Measurements from ENCODE around the gene IGSF22. TPM values are rescaled to one million over a fixed set of nuclear protein-coding genes. Genes with fewer than 3 reads are reported as not detected.

IGSF22 gene
- polyA plus RNA-seq, 1 donor (not counting 4 experiments of a cell fraction or from before 2014, with no cell fraction given): 0.01 TPM

- DNase-seq (ENCODE audit: low read depth, low spot score) (no peak), FAIRE-seq (peak; percentile 5)
- Histone ChIP-seq H3K4me1 (ENCODE audit: control insufficient read depth, extremely low read depth, insufficient read depth, low read length) (peaks cover 4% of the 10 kb centered on the region), H3K27me3 (ENCODE audit: control insufficient read depth, extremely low read depth, insufficient read depth, low read length) (no peaks in the 10 kb centered on the region), H4K20me1 (ENCODE audit: control insufficient read depth, extremely low read depth, insufficient read depth, low read length) (no peaks in the 10 kb centered on the region), H3K4me2 (ENCODE audit: control insufficient read depth, extremely low read depth, insufficient read depth, low read depth, low read length) (no peak overlapping the region), H3K9me1 (ENCODE audit: control insufficient read depth, extremely low read depth, insufficient read depth, low read length) (no peaks in the 10 kb centered on the region), H2AFZ (ENCODE audit: control insufficient read depth, low read length) (no peak overlapping the region), H3K9me3 (ENCODE audit: control insufficient read depth, low read depth, low read length) (no peaks in the 10 kb centered on the region), H3K36me3 (ENCODE audit: control insufficient read depth in 2 of 2, extremely low read depth in 1 of 2, insufficient read depth in 2 of 2, low read length in 2 of 2) (no peaks in the 10 kb centered on the region), H3K4me3 (ENCODE audit: control insufficient read depth in 2 of 3, extremely low read depth in 1 of 3, insufficient read depth in 2 of 3, low read depth in 1 of 3, low read length in 3 of 3) (no peak overlapping the region), H3K9ac (ENCODE audit: control insufficient read depth, extremely low read depth, insufficient read depth, low read length) (no peak overlapping the region), H3K27ac (ENCODE audit: control insufficient read depth, insufficient read depth, low read length) (no peak overlapping the region), H3K79me2 (ENCODE audit: control insufficient read depth, insufficient read depth, low read length) (no peaks in the 10 kb centered on the region)
- TF ChIP-seq CTCF (optimal IDR thresholded peaks at IDR 0.05 in 1 of 3, IDR thresholded peaks at IDR 0.05 in 1 of 3, conservative IDR thresholded peaks at IDR 0.05 in 1 of 3; ENCODE audit: extremely low read depth in 1 of 3, insufficient read depth in 2 of 3, low read length in 3 of 3): peak; percentile 78 to 89 (median 87)
- no peak for TF ChIP-seq EZH2 (IDR thresholded peaks at IDR 0.05; ENCODE audit: low read length)
- dilution Hi-C loops (cut with MboI; ENCODE audit: extremely low pct_ligation_motif_present, low sequenced_read_pairs): no loop called here
These were observed 1.7 kb upstream of the IGSF22 start for GRCh38 chr11:18727479-18728236.

- DNase-seq (ENCODE audit: low read depth, low spot score) (no peak), FAIRE-seq (no peak)
- Histone ChIP-seq H2AFZ (ENCODE audit: control insufficient read depth, low read length) (no peak overlapping the region), H3K27me3 (ENCODE audit: control insufficient read depth, extremely low read depth, insufficient read depth, low read length) (no peaks in the 10 kb centered on the region), H3K4me1 (ENCODE audit: control insufficient read depth, extremely low read depth, insufficient read depth, low read length) (peaks cover 23% of the 10 kb centered on the region), H3K9me3 (ENCODE audit: control insufficient read depth, low read depth, low read length) (no peaks in the 10 kb centered on the region), H3K4me2 (ENCODE audit: control insufficient read depth, extremely low read depth, insufficient read depth, low read depth, low read length) (no peak overlapping the region), H3K9ac (ENCODE audit: control insufficient read depth, extremely low read depth, insufficient read depth, low read length) (no peak overlapping the region), H4K20me1 (ENCODE audit: control insufficient read depth, extremely low read depth, insufficient read depth, low read length) (no peaks in the 10 kb centered on the region), H3K79me2 (ENCODE audit: control insufficient read depth, insufficient read depth, low read length) (no peaks in the 10 kb centered on the region), H3K27ac (ENCODE audit: control insufficient read depth, insufficient read depth, low read length) (no peak overlapping the region), H3K9me1 (ENCODE audit: control insufficient read depth, extremely low read depth, insufficient read depth, low read length) (no peaks in the 10 kb centered on the region), H3K4me3 (ENCODE audit: control insufficient read depth in 2 of 3, extremely low read depth in 1 of 3, insufficient read depth in 2 of 3, low read depth in 1 of 3, low read length in 3 of 3) (no peak overlapping the region), H3K36me3 (ENCODE audit: control insufficient read depth in 2 of 2, extremely low read depth in 1 of 2, insufficient read depth in 2 of 2, low read length in 2 of 2) (no peaks in the 10 kb centered on the region)
- dilution Hi-C loops (cut with MboI; ENCODE audit: extremely low pct_ligation_motif_present, low sequenced_read_pairs): no loop called here
- TF ChIP-seq CTCF (optimal IDR thresholded peaks at IDR 0.05 in 1 of 3, IDR thresholded peaks at IDR 0.05 in 1 of 3, conservative IDR thresholded peaks at IDR 0.05 in 1 of 3; ENCODE audit: extremely low read depth in 1 of 3, insufficient read depth in 2 of 3, low read length in 3 of 3) (no peak), EZH2 (IDR thresholded peaks at IDR 0.05; ENCODE audit: low read length) (no peak)
These were observed 2.0 kb downstream of the IGSF22 start for GRCh38 chr11:18723991-18724390.
